GM12878 (cell line): ENCODE results near the gene STK38.

Source experiments
- CBX3 ChIP-seq: fragments of 200-600 bp; sonication (generic); IDR thresholded peaks from 2 replicates; pipeline ENCODE4 v1.6.1; 2016; ENCODE audit warnings: low read depth, borderline replicate concordance
- FOXM1 ChIP-seq: IDR thresholded peaks from 2 replicates; pipeline ENCODE4 v1.6.1; 2012; ENCODE audit warnings: low read depth, mild to moderate bottlenecking, inconsistent platforms, low read length, moderate library complexity
- KDM1A ChIP-seq: fragments of 200-600 bp; sonication (generic); IDR thresholded peaks from 2 replicates; pipeline ENCODE4 v1.6.1; 2016; ENCODE audit warnings: borderline replicate concordance
- RAD21 ChIP-seq: IDR thresholded peaks from 2 replicates; pipeline ENCODE4 v1.6.1; 2011; ENCODE audit warnings: mild to moderate bottlenecking, low read depth, low read length, moderate library complexity; ENCODE audit not compliant: insufficient read depth
- RFX5 ChIP-seq: IDR thresholded peaks from 2 replicates; pipeline ENCODE4 v1.6.1; 2011; ENCODE audit warnings: low read depth, low read length, improper control_type of control experiment
- YY1 ChIP-seq: IDR thresholded peaks from 2 replicates; pipeline ENCODE4 v1.6.1; 2011; ENCODE audit warnings: low read depth, mild to moderate bottlenecking, low read length
- ZNF24 ChIP-seq: fragments of 450-650 bp; IDR thresholded peaks from 2 replicates; pipeline ENCODE4 v1.6.1; 2017; ENCODE audit warnings: antibody characterized with exemption, mild to moderate bottlenecking
- TF ChIP-seq, protein P1 (sequence below): fragments of 450-650 bp; IDR thresholded peaks from 2 replicates; pipeline ENCODE4 v1.6.1; 2018; ENCODE audit warnings: mild to moderate bottlenecking, low read depth, moderate library complexity; ENCODE audit not compliant: partially characterized antibody
- TF ChIP-seq, protein P2 (sequence below), 3 experiments: IDR thresholded peaks in 2 of 3; conservative IDR thresholded peaks in 1 of 3; 2 replicates each; pipeline ENCODE4 v1.5.1; 2011; ENCODE audit warnings: low read depth in 3 of 3, low read length in 3 of 3, mild to moderate bottlenecking in 3 of 3, control low read depth in 2 of 3, moderate library complexity in 2 of 3, inconsistent platforms in 1 of 3, mixed read lengths in 1 of 3; ENCODE audit not compliant: control insufficient read depth in 2 of 3, insufficient read depth in 1 of 3; ENCODE audit errors: extremely low read depth in 1 of 3
- TF ChIP-seq, protein P3 (sequence below): fragments of 450-650 bp; formaldehyde crosslinking; IDR thresholded peaks from 2 replicates; pipeline ENCODE4 v1.4.0; 2020; ENCODE audit warnings: mild to moderate bottlenecking, moderate library complexity
- TF ChIP-seq, protein P4 (sequence below): IDR thresholded peaks from 2 replicates; pipeline ENCODE4 v1.6.1; 2012; ENCODE audit warnings: low read depth, low read length, improper control_type of control experiment
- TF ChIP-seq, protein P5 (sequence below): IDR thresholded peaks from 2 replicates; pipeline ENCODE4 v1.6.1; 2011; ENCODE audit warnings: borderline replicate concordance, low read depth, mild to moderate bottlenecking, moderate library complexity, mixed read lengths, low read length; ENCODE audit not compliant: insufficient read depth; ENCODE audit errors: extremely low read length

DNA sequence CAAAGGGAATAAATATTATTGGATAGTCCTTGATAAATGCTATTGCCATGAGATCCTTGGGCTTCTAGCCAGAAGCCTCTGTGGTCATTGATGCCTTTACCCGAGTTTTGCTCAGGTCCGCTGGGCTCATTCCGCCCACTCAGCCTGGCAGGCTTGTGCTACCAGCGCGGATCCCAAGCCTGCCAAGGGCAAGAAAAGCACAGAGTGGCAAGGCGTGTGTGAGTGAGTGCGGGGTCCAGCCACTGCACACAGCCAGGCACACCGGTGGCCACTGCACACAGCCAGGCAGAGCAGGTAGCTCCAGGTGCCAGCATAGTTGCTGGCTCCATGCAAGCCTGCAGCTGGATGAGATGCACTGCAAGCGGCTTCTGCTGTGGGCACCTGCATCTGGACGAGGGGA lies 38.7 kb downstream of the STK38 start:
- TF ChIP-seq CBX3 (no peak), KDM1A (no peak), RFX5 (no peak), RAD21 (no peak), FOXM1 (no peak), YY1 (no peak), ZNF24 (no peak)
- TF ChIP-seq, protein P1, sequence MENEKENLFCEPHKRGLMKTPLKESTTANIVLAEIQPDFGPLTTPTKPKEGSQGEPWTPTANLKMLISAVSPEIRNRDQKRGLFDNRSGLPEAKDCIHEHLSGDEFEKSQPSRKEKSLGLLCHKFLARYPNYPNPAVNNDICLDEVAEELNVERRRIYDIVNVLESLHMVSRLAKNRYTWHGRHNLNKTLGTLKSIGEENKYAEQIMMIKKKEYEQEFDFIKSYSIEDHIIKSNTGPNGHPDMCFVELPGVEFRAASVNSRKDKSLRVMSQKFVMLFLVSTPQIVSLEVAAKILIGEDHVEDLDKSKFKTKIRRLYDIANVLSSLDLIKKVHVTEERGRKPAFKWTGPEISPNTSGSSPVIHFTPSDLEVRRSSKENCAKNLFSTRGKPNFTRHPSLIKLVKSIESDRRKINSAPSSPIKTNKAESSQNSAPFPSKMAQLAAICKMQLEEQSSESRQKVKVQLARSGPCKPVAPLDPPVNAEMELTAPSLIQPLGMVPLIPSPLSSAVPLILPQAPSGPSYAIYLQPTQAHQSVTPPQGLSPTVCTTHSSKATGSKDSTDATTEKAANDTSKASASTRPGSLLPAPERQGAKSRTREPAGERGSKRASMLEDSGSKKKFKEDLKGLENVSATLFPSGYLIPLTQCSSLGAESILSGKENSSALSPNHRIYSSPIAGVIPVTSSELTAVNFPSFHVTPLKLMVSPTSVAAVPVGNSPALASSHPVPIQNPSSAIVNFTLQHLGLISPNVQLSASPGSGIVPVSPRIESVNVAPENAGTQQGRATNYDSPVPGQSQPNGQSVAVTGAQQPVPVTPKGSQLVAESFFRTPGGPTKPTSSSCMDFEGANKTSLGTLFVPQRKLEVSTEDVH, result no peak
- TF ChIP-seq, protein P2, sequence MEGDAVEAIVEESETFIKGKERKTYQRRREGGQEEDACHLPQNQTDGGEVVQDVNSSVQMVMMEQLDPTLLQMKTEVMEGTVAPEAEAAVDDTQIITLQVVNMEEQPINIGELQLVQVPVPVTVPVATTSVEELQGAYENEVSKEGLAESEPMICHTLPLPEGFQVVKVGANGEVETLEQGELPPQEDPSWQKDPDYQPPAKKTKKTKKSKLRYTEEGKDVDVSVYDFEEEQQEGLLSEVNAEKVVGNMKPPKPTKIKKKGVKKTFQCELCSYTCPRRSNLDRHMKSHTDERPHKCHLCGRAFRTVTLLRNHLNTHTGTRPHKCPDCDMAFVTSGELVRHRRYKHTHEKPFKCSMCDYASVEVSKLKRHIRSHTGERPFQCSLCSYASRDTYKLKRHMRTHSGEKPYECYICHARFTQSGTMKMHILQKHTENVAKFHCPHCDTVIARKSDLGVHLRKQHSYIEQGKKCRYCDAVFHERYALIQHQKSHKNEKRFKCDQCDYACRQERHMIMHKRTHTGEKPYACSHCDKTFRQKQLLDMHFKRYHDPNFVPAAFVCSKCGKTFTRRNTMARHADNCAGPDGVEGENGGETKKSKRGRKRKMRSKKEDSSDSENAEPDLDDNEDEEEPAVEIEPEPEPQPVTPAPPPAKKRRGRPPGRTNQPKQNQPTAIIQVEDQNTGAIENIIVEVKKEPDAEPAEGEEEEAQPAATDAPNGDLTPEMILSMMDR (IDR thresholded peaks at IDR 0.05 in 2 of 3, conservative IDR thresholded peaks at IDR 0.05 in 1 of 3; ENCODE audit: control insufficient read depth in 2 of 3, extremely low read depth in 1 of 3, insufficient read depth in 1 of 3, low read depth in 3 of 3, low read length in 3 of 3), result no peak
- TF ChIP-seq, protein P3, sequence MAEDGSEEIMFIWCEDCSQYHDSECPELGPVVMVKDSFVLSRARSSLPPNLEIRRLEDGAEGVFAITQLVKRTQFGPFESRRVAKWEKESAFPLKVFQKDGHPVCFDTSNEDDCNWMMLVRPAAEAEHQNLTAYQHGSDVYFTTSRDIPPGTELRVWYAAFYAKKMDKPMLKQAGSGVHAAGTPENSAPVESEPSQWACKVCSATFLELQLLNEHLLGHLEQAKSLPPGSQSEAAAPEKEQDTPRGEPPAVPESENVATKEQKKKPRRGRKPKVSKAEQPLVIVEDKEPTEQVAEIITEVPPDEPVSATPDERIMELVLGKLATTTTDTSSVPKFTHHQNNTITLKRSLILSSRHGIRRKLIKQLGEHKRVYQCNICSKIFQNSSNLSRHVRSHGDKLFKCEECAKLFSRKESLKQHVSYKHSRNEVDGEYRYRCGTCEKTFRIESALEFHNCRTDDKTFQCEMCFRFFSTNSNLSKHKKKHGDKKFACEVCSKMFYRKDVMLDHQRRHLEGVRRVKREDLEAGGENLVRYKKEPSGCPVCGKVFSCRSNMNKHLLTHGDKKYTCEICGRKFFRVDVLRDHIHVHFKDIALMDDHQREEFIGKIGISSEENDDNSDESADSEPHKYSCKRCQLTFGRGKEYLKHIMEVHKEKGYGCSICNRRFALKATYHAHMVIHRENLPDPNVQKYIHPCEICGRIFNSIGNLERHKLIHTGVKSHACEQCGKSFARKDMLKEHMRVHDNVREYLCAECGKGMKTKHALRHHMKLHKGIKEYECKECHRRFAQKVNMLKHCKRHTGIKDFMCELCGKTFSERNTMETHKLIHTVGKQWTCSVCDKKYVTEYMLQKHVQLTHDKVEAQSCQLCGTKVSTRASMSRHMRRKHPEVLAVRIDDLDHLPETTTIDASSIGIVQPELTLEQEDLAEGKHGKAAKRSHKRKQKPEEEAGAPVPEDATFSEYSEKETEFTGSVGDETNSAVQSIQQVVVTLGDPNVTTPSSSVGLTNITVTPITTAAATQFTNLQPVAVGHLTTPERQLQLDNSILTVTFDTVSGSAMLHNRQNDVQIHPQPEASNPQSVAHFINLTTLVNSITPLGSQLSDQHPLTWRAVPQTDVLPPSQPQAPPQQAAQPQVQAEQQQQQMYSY (CRISPR knock-in tag), result no peak
- TF ChIP-seq, protein P4, sequence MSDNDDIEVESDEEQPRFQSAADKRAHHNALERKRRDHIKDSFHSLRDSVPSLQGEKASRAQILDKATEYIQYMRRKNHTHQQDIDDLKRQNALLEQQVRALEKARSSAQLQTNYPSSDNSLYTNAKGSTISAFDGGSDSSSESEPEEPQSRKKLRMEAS, result no peak
- TF ChIP-seq, protein P5, sequence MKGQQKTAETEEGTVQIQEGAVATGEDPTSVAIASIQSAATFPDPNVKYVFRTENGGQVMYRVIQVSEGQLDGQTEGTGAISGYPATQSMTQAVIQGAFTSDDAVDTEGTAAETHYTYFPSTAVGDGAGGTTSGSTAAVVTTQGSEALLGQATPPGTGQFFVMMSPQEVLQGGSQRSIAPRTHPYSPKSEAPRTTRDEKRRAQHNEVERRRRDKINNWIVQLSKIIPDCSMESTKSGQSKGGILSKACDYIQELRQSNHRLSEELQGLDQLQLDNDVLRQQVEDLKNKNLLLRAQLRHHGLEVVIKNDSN, result no peak
